Measurements from ENCODE around the gene LRRC23. TPM values are rescaled to one million over a fixed set of nuclear protein-coding genes. Genes with fewer than 3 reads are reported as not detected.

Gene LRRC23
- total and polyA plus RNA-seq, 2 of the 13 experiments (the other 11 are each of a cell fraction or from before 2014, with no cell fraction given): 6.0 to 7.8 TPM

- peak overlapping the region; percentile 87 for H3K4me2 ChIP-seq (ENCODE audit: low read depth, low read length)
- H3K4me1 ChIP-seq (ENCODE audit: insufficient read depth, low read length): peaks cover 26% of the 10 kb centered on the region
- 22% methylated on average over 43 of the region's 80 CpGs for WGBS (ENCODE audit: low lambda C conversion rate)
- H3K4me3 ChIP-seq (replicated peaks in 1 of 3; ENCODE audit: insufficient read depth in 1 of 3, low read depth in 2 of 3, low read length in 3 of 3): peak overlapping the region; percentile 49 to 78 (median 70); a peak in 5 of 6 replicates
- in situ Hi-C loops (cut with HindIII; ENCODE audit: extremely low pct_ligation_motif_present, low pct_unique_long_range_greater_than_20kb): no loop called here
- no peaks in the 10 kb centered on the region for H4K20me1 ChIP-seq (ENCODE audit: insufficient read depth, low read length)
- peak; percentile 93 for ATAC-seq
- no peaks in the 10 kb centered on the region for H3K79me2 ChIP-seq (ENCODE audit: insufficient read depth, low read length)
- no peaks in the 10 kb centered on the region for H3K9me3 ChIP-seq (ENCODE audit: low read length)
- CTCF ChIA-PET (ENCODE audit: low intra/inter-chr PET ratio, low total read pairs): interaction anchor here (1.8 to 2.5 kb wide), 2 partner anchors 14 to 68 kb away, joined by 14 to 16 read pairs; no protein-coding TSS in a partner anchor
- peak; percentile 91 for DNase-seq (ENCODE audit: low spot score)
- H3K36me3 ChIP-seq (replicated peaks in 1 of 2; ENCODE audit: control insufficient read depth in 1 of 2, insufficient read depth in 2 of 2, low read length in 2 of 2): peaks cover 7 to 33% of the 10 kb centered on the region in 2 experiments
- peak overlapping the region; percentile 93 for H3K9ac ChIP-seq (ENCODE audit: insufficient read depth, low read depth, low read length)
- intact Hi-C loops (cut with micrococcal nuclease; ENCODE audit: unreplicated experiment): loop anchor here (2.0 kb wide), 1 partner anchor 13 kb away; no protein-coding TSS in a partner anchor
- POLR2A ChIA-PET: interaction anchor here (0.7 to 4.6 kb wide), 16 partner anchors 9 to 214 kb away, joined by 3 to 30 read pairs (median 10); partner anchors contain the start of genes ATN1, C1RL, COPS7A and ENO2
- peak overlapping the region; percentile 90 for H3K27ac ChIP-seq (ENCODE audit: extremely low read length, insufficient read depth, low read length)
- no peaks in the 10 kb centered on the region for H3K27me3 ChIP-seq (ENCODE audit: control insufficient read depth in 1 of 2, insufficient read depth in 2 of 2, low read length in 2 of 2)
- FAIRE-seq: peak; percentile 98
- BruUV-seq (replicated peaks): TSS peak; percentile 85
- H2AFZ ChIP-seq (ENCODE audit: low read length): no peak overlapping the region
- TF ChIP-seq MEIS2 (CRISPR knock-in tag; IDR thresholded peaks at IDR 0.05): peak; percentile 51; the same call in 1 of the 2 replicates
- TF ChIP-seq KDM1A (CRISPR knock-in tag; IDR thresholded peaks at IDR 0.05): no peak
- peak; percentile 98 for TF ChIP-seq ZNF747 (CRISPR knock-in tag; IDR thresholded peaks at IDR 0.05; ENCODE audit: borderline replicate concordance)
- 0 out of 2 replicates have a peak, but pooled peaks have one; percentile 36 for TF ChIP-seq ZNF274 (CRISPR knock-in tag; IDR thresholded peaks at IDR 0.05)
- peak; percentile 63; the same call in 1 of the 2 replicates for TF ChIP-seq POLR2AphosphoS5 (IDR thresholded peaks at IDR 0.05; ENCODE audit: low read depth, low read length)
- peak; percentile 87 for TF ChIP-seq BORCS8-MEF2B (CRISPR knock-in tag; IDR thresholded peaks at IDR 0.05)
- TF ChIP-seq RAD21 (CRISPR knock-in tag; IDR thresholded peaks at IDR 0.05): peak; percentile 66; the same call in 1 of the 2 replicates
- no peak for TF ChIP-seq ZFP1 (CRISPR knock-in tag; IDR thresholded peaks at IDR 0.05)
- peak; percentile 62 for TF ChIP-seq HNRNPK (IDR thresholded peaks at IDR 0.05; ENCODE audit: low read depth, low read length, poor library complexity, severe bottlenecking)
- TF ChIP-seq ZNF343 (CRISPR knock-in tag; IDR thresholded peaks at IDR 0.05): no peak
- TF ChIP-seq ZNF616 (CRISPR knock-in tag; IDR thresholded peaks at IDR 0.05; ENCODE audit: low read depth): peak; percentile 91; the same call in 1 of the 2 replicates
- no peak for TF ChIP-seq SETDB1 (CRISPR knock-in tag; IDR thresholded peaks at IDR 0.05; ENCODE audit: borderline replicate concordance)
- no peak for TF ChIP-seq ZBTB39 (CRISPR knock-in tag; IDR thresholded peaks at IDR 0.05)
- TF ChIP-seq HHEX (CRISPR knock-in tag; IDR thresholded peaks at IDR 0.05): no peak
- TF ChIP-seq ZNF510 (CRISPR knock-in tag; IDR thresholded peaks at IDR 0.05; ENCODE audit: low read depth): no peak
- TF ChIP-seq, protein P1, sequence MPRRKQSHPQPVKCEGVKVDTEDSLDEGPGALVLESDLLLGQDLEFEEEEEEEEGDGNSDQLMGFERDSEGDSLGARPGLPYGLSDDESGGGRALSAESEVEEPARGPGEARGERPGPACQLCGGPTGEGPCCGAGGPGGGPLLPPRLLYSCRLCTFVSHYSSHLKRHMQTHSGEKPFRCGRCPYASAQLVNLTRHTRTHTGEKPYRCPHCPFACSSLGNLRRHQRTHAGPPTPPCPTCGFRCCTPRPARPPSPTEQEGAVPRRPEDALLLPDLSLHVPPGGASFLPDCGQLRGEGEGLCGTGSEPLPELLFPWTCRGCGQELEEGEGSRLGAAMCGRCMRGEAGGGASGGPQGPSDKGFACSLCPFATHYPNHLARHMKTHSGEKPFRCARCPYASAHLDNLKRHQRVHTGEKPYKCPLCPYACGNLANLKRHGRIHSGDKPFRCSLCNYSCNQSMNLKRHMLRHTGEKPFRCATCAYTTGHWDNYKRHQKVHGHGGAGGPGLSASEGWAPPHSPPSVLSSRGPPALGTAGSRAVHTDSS (CRISPR knock-in tag; conservative IDR thresholded peaks at IDR 0.05): no peak
- peak; percentile 65 for TF ChIP-seq CEBPG (CRISPR knock-in tag; IDR thresholded peaks at IDR 0.05)
- peak; percentile 94; the same call in 1 of the 2 replicates for TF ChIP-seq CBX5 (CRISPR knock-in tag; IDR thresholded peaks at IDR 0.05; ENCODE audit: borderline replicate concordance)
- TF ChIP-seq ZNF232 (CRISPR knock-in tag; IDR thresholded peaks at IDR 0.05; ENCODE audit: borderline replicate concordance): peak; percentile 67; the same call in 1 of the 2 replicates
- TF ChIP-seq ATF7-NPFF (CRISPR knock-in tag; IDR thresholded peaks at IDR 0.05; ENCODE audit: low read depth): peak; percentile 88
- peak; percentile 56; the same call in 1 of the 2 replicates for TF ChIP-seq ZNF746 (CRISPR knock-in tag; IDR thresholded peaks at IDR 0.05)
- TF ChIP-seq NR2F2 (IDR thresholded peaks at IDR 0.05; ENCODE audit: borderline replicate concordance, low read depth): peak; percentile 46; the same call in 1 of the 2 replicates
Measured at GRCh38 chr12:6937481-6938352, 33.1 kb downstream of the LRRC23 start.
